Skeletal muscle tissue (tissue), 5 donors: ENCODE data around the gene PTPRH. TPM values are rescaled to one million over a fixed set of nuclear protein-coding genes. Genes with fewer than 3 reads are reported as not detected.

Source experiments
- H3K27ac ChIP-seq: one replicate; pipeline ENCODE4 v1.7.0; 2013; ENCODE audit warnings: mild to moderate bottlenecking, low read depth, low read length, inconsistent platforms
- H3K27me3 ChIP-seq, 3 donors: one replicate each; pipeline ENCODE4 v1.7.0; 2013; ENCODE audit warnings: low read length in 3 of 3; ENCODE audit not compliant: control insufficient read depth in 3 of 3, insufficient read depth in 3 of 3
- H3K36me3 ChIP-seq, 3 donors: one replicate each; pipeline ENCODE4 v1.7.0; 2013; ENCODE audit warnings: low read length in 3 of 3; ENCODE audit not compliant: control insufficient read depth in 3 of 3, insufficient read depth in 3 of 3
- H3K4me1 ChIP-seq, 3 donors: one replicate each; pipeline ENCODE4 v1.7.0; 2013; ENCODE audit warnings: low read length in 3 of 3, mild to moderate bottlenecking in 3 of 3; ENCODE audit not compliant: control insufficient read depth in 3 of 3, insufficient read depth in 3 of 3
- H3K4me3 ChIP-seq, 3 donors: one replicate each; pipeline ENCODE4 v1.7.0; 2013; ENCODE audit warnings: low read length in 3 of 3
- H3K9ac ChIP-seq, 3 donors: one replicate each; pipeline ENCODE4 v1.7.0; 2013; ENCODE audit warnings: low read length in 3 of 3, mild to moderate bottlenecking in 3 of 3, moderate library complexity in 2 of 3, low read depth in 1 of 3
- H3K9me3 ChIP-seq, 3 donors: one replicate each; pipeline ENCODE4 v1.7.0; 2013; ENCODE audit warnings: low read length in 3 of 3; ENCODE audit not compliant: control insufficient read depth in 3 of 3
- small RNA-seq: library from RNA; depleted of rRNA; stranded (forward); fragments of <200 nt; gene quantifications from one replicate; pipeline ENCODE3, GENCODE V24; 2014
- total RNA-seq: library from RNA; depleted of rRNA; stranded (reverse); fragments of >200 nt; gene quantifications from one replicate; pipeline ENCODE4 v1.2.3, GENCODE V29; 2014
- donor health status: Osteomylitis.

The PTPRH gene
- total RNA-seq, 1 donor from 2014 or later = under 0.01 TPM

DNA sequence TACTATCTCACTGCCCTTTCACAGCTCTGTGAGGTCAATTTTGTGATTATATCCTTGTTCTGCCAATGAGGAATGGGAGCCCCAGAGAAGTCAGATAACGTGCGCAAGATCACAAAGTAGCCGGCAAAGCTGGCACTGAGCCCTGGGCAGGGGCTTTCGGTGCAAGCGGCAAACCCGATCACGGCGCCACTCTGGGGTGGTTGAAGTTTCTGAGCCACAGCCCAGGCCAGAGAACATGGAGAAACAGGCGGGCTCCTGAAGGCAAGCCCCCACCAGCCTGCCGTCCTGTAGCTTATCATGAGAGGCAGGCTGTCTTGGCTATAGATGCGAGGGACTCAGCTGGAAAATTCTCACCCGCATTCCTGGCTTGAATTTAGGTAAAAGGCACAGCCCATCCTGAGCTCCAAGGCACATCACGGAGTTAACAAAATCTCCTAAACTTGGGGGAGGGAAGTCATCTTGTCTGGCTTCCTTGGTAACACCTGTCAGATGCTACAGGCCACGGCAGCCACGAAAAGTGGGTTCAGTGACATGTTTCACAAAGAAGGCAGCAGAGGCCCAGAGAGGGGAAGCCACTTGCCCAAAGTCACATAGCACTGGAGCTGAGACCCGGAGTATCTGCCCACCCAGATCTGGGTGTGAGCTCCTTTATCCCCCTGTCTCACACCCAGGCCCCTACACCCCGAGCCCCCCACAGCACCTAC, 72.8 kb downstream of the PTPRH start:
- Histone ChIP-seq H3K27me3 (peaks cover 10 to 14% (median 10%) of the 10 kb centered on the region in 3 donors), H3K4me3 (no peak overlapping the region), H3K4me1 (peaks cover 0 to 22% (median 11%) of the 10 kb centered on the region in 3 donors), H3K36me3 (peaks cover 3 to 45% (median 16%) of the 10 kb centered on the region in 3 donors), H3K9ac (peak overlapping the region in 1 of 3 donors; percentile 40), H3K9me3 (no peaks in the 10 kb centered on the region), H3K27ac (no peak overlapping the region)

DNA sequence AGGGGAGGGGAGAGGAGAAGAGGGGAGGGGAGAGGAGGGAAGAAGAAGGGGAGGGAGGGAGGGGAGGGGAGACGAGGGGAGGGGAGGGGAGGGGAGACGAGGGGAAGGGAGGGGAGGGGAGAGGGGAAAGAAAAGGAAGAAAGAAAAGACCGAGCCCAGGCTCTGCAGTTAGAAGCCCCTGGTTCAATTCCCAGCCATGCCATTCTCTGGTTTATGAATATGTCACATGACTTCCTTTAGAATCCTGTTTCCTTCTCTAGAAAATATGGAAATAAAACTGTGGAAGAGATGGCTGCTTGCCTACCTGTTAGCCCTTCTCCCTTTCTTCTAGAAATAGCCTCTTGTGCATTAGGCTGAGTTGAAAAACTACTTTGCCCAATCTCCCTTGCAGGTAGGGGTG, 74.6 kb downstream of the PTPRH start:
- no peak overlapping the region for H3K27ac ChIP-seq
- H3K4me3 ChIP-seq = no peak overlapping the region
- H3K36me3 ChIP-seq = peaks cover 3 to 39% (median 12%) of the 10 kb centered on the region in 3 donors
- peaks cover 5 to 10% (median 8%) of the 10 kb centered on the region in 3 donors for H3K27me3 ChIP-seq
- no peaks in the 10 kb centered on the region for H3K9me3 ChIP-seq
- no peak overlapping the region for H3K9ac ChIP-seq
- peaks cover 0 to 19% (median 11%) of the 10 kb centered on the region in 3 donors for H3K4me1 ChIP-seq

DNA sequence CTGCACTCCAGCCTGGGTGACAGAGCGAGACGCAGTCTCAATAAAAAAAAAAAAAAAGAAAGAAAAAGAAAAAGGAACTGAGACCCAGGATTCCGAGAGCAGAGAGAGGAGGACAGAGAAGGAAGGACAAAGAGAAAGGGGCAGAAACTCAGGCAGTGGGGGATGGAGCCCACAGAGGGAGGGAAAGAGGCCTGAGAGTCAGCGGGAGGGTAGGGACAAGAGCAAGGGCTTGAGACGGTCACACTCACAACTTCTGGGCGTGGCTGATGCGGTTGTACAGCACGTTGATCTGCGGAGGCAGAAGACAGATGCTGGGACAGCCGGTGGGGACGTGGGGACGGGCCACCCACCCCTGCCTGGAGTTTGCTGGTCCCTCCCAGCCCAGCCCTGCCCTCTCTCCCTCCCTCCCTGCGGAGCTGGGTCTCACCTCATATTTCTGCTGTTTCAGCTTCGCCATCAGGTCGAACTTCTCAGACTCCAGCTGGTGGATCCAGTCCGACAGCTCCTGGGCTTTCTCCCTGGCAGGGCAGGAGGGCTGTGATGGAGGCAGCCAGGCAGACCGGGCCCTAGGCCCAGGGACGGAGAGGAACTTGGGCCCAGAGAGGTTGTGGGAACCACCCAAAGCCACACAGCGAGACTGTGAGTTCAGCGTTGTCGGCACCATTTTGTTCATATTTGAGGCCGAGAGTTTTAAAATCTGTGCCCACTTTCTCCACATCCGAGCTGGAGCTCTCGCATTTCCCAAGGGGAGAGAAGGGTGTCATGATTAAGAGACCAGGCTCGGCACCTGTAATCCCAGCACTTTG, 75.5 kb downstream of the PTPRH start:
- H3K4me3 ChIP-seq = no peak overlapping the region
- no peak overlapping the region for H3K9ac ChIP-seq
- H3K9me3 ChIP-seq = no peaks in the 10 kb centered on the region
- H3K27ac ChIP-seq = no peak overlapping the region
- peaks cover 3 to 34% (median 7%) of the 10 kb centered on the region in 3 donors for H3K36me3 ChIP-seq
- H3K4me1 ChIP-seq = peaks cover 0 to 15% (median 7%) of the 10 kb centered on the region in 3 donors
- H3K27me3 ChIP-seq = peaks cover 5 to 10% (median 8%) of the 10 kb centered on the region in 3 donors

DNA sequence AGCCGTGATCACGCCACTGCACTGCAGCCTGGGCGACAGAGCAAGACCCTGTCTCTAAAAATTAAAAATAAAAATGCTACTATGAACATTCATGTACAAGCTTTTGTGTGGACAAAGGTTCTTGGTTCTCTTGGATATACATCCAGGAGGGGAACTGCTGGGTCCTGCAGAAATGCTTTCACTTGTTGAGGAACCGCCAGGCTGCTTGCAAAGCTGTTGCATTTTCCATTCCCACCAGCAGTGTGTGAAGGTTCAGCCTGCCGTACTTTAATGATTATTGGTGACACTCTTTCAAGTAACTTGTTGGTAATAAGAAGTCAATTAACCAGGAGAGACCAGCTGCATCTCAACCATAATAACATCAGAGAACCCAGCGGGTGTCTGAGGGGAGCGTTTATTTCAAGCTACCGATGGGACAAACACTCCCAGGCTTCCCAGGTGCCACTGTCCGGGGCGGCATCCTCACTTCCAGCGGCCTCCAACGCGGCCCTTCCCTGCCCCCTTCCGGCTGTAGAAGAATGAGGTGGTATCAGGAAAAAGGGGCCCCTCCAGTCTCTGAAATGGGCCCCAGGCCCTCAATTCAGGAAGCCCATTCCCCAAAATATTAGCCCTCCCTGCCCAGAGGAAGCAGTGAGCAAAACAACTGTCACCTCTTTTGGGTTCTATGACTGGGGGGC, 76.7 kb downstream of the PTPRH start:
- Histone ChIP-seq H3K27me3 (peaks cover 5 to 10% (median 8%) of the 10 kb centered on the region in 3 donors), H3K4me3 (no peak overlapping the region), H3K36me3 (peaks cover 3 to 26% (median 7%) of the 10 kb centered on the region in 3 donors), H3K4me1 (peaks cover 0 to 8% (median 3%) of the 10 kb centered on the region in 3 donors), H3K9ac (no peak overlapping the region), H3K27ac (no peak overlapping the region), H3K9me3 (no peaks in the 10 kb centered on the region)

DNA sequence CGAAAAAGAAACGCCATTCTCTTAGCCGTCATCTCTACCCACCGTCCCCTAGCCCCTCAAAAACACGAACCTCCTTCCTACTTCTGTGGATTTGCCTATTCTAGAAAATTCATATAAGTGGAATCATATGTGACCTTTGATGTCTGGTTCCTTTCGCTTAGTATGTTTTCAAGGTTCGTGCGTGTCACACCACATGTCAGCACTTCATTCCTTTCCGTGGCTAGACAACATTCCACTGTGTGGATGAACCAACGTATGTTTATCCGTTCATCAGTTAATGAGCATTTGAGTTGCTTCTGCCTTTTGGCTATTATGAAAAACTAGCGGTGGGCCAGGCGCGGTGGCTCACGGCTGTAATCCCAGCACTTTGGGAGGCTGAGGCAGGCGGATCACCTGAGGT, 77.9 kb downstream of the PTPRH start:
- Histone ChIP-seq H3K27ac (no peak overlapping the region), H3K36me3 (peaks cover 3 to 19% (median 7%) of the 10 kb centered on the region in 3 donors), H3K9me3 (no peaks in the 10 kb centered on the region), H3K4me1 (peaks cover 0 to 7% (median 3%) of the 10 kb centered on the region in 3 donors), H3K4me3 (no peak overlapping the region), H3K9ac (no peak overlapping the region), H3K27me3 (peaks cover 5 to 10% (median 8%) of the 10 kb centered on the region in 3 donors)

Small RNAs within 50 kb of the gene (small RNA-seq; reads per million reads assigned to genes)
- gene MIR6802 (not detected), gene MIR6803 (not detected), gene MIR6804 (not detected), gene RF01210 (not detected)

Other genes starting within 250 kb of the PTPRH start
- 3.7 TPM for gene NLRP2, start 243.1 kb downstream of the PTPRH start, total RNA-seq
- 1.6 TPM for gene GP6, start 171.2 kb downstream of the PTPRH start, total RNA-seq
- 12.5 TPM for gene RDH13, start 146.4 kb downstream of the PTPRH start, total RNA-seq
- 1.0 TPM for gene EPS8L1, start 133.6 kb downstream of the PTPRH start, total RNA-seq
- 24.5 TPM for gene PPP1R12C, start 91.9 kb downstream of the PTPRH start, total RNA-seq
- 540 TPM for gene TNNT1, start 60.3 kb downstream of the PTPRH start, total RNA-seq
- 4.7 TPM for gene TNNI3, start 51.8 kb downstream of the PTPRH start, total RNA-seq
- not detected for gene DNAAF3, start 42.9 kb downstream of the PTPRH start, total RNA-seq
- gene SYT5, start 29.2 kb downstream of the PTPRH start, total RNA-seq = not detected
- 0.52 TPM for gene TMEM86B, start 19.3 kb upstream of the PTPRH start, total RNA-seq
- 11.0 TPM for gene PPP6R1, start 49.5 kb upstream of the PTPRH start, total RNA-seq
- gene HSPBP1, start 70.6 kb upstream of the PTPRH start, total RNA-seq = 10.4 TPM
- 0.52 TPM for gene BRSK1, start 74.5 kb upstream of the PTPRH start, total RNA-seq
- 0.52 TPM for gene TMEM150B, start 115.8 kb upstream of the PTPRH start, total RNA-seq
- gene KMT5C, start 130.4 kb upstream of the PTPRH start, total RNA-seq = 8.9 TPM
- not detected for gene COX6B2, start 145.2 kb upstream of the PTPRH start, total RNA-seq
- not detected for gene GARIN5B, start 153.8 kb upstream of the PTPRH start, total RNA-seq
- gene IL11, start 161.0 kb upstream of the PTPRH start, total RNA-seq = not detected
- not detected for gene TMEM190, start 167.3 kb upstream of the PTPRH start, total RNA-seq
- gene TMEM238, start 174.8 kb upstream of the PTPRH start, total RNA-seq = not detected
- gene RPL28, start 176.4 kb upstream of the PTPRH start, total RNA-seq = 229 TPM
- 11.0 TPM for gene UBE2S, start 198.3 kb upstream of the PTPRH start, total RNA-seq
- not detected for gene SHISA7, start 233.8 kb upstream of the PTPRH start, total RNA-seq